Endothelial cell (in vitro differentiated cells): ENCODE measurements around the gene CCDC167. TPM values are rescaled to one million over a fixed set of nuclear protein-coding genes. Genes with fewer than 3 reads are reported as not detected.

ENCODE experiments used
- DNase-seq: peaks from one replicate; pipeline ENCODE4 v3.0.0; 2021; ENCODE audit warnings: low spot score
- H3K27ac Mint-ChIP-seq: one replicate; pipeline ENCODE4 v1.8.0; 2021; ENCODE audit warnings: mixed read lengths, inconsistent platforms; ENCODE audit not compliant: unreplicated experiment
- H3K27me3 Mint-ChIP-seq: one replicate; pipeline ENCODE4 v1.8.0; 2021; ENCODE audit warnings: mild to moderate bottlenecking, moderate library complexity, mixed read lengths, inconsistent platforms; ENCODE audit not compliant: unreplicated experiment
- H3K36me3 Mint-ChIP-seq: one replicate; pipeline ENCODE4 v1.8.0; 2021; ENCODE audit warnings: mild to moderate bottlenecking, low read depth, mixed read lengths, inconsistent platforms; ENCODE audit not compliant: unreplicated experiment
- H3K4me1 Mint-ChIP-seq: one replicate; pipeline ENCODE4 v1.8.0; 2021; ENCODE audit warnings: mild to moderate bottlenecking, mixed read lengths, inconsistent platforms; ENCODE audit not compliant: unreplicated experiment
- H3K4me3 Mint-ChIP-seq: one replicate; pipeline ENCODE4 v1.8.0; 2021; ENCODE audit warnings: mild to moderate bottlenecking, mixed read lengths, inconsistent platforms; ENCODE audit not compliant: unreplicated experiment
- H3K9me3 Mint-ChIP-seq: one replicate; pipeline ENCODE4 v1.8.0; 2021; ENCODE audit warnings: mixed read lengths, inconsistent platforms; ENCODE audit not compliant: unreplicated experiment
- total RNA-seq: library from RNA; stranded (reverse); fragmentation: NEBNext Ultra II Directional; extraction: Animal tissue kit (Norgen Biotek cat#: 25700); gene quantifications from one replicate; pipeline ENCODE4 v1.2.1, GENCODE V29; 2021; ENCODE audit not compliant: unreplicated experiment
- TF ChIP-seq, protein P1 (sequence below): fragments of 200-600 bp; sonication (generic); IDR thresholded peaks from one replicate; pipeline ENCODE4 v1.5.0; 2021; ENCODE audit warnings: antibody characterized with exemption; ENCODE audit not compliant: unreplicated experiment

The CCDC167 gene
- total RNA-seq, 1 donor from 2014 or later = 38.0 TPM

DNA sequence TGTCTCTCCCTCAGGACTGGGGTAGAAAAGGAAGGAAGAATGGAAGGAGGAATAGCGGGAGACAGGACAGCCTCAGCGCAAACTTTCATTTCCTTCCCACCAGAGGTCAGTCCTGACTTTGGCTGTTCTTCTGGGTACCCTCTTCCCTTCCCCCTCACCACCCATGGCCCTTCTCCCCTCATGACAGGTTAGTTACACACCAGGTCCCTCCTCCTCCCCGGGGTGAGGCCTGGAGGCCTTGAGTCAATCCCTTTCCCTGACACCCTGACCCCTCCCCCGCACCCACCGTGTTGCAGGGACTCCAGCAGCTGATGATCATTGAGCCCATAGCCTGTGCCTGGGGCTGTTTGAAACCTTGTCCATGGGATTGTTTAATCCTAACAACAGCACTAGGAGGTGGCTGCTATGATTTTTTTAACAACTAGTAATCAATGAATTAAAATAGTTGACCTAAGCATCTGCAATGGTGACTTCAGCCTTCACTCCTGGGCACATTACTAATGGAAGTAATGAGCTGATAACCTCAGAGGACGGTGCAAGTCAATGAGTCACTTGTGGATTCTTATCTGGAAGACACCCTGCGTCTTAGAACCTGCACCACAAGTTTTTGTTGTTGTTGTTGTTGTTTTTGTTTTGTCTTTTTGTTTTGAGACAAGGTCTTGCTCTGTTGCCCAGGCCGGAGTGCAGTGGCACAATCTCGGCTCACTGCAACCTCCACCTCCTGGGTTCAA is 46.6 kb upstream of the CCDC167 start:
- H3K4me1 Mint-ChIP-seq = peaks cover 20% of the 10 kb centered on the region
- no peaks in the 10 kb centered on the region for H3K9me3 Mint-ChIP-seq
- no peak for DNase-seq
- no peak overlapping the region for H3K4me3 Mint-ChIP-seq
- no peaks in the 10 kb centered on the region for H3K27me3 Mint-ChIP-seq
- TF ChIP-seq, protein P1, sequence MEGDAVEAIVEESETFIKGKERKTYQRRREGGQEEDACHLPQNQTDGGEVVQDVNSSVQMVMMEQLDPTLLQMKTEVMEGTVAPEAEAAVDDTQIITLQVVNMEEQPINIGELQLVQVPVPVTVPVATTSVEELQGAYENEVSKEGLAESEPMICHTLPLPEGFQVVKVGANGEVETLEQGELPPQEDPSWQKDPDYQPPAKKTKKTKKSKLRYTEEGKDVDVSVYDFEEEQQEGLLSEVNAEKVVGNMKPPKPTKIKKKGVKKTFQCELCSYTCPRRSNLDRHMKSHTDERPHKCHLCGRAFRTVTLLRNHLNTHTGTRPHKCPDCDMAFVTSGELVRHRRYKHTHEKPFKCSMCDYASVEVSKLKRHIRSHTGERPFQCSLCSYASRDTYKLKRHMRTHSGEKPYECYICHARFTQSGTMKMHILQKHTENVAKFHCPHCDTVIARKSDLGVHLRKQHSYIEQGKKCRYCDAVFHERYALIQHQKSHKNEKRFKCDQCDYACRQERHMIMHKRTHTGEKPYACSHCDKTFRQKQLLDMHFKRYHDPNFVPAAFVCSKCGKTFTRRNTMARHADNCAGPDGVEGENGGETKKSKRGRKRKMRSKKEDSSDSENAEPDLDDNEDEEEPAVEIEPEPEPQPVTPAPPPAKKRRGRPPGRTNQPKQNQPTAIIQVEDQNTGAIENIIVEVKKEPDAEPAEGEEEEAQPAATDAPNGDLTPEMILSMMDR = no peak
- no peak overlapping the region for H3K27ac Mint-ChIP-seq
- H3K36me3 Mint-ChIP-seq = no peaks in the 10 kb centered on the region

DNA sequence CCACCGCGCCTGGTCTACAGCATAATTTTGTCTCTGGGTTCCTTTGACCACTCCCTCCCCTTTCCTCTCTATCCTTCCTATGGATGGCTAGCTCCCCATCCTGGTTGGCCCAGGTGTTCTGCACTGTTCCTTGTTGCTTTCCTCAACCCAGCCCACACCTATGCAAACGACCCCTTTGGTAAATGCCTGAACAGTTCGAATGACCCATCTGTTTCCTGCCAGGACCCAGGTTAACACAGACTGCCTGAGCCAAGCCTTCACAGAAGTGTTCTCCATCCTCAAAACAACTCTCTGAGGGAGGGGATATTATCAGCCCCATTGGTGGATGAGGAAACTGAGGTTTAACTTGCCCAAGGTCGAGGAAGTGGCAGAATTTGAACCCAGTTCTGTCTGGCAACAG is 44.8 kb upstream of the CCDC167 start:
- no peak for DNase-seq
- Mint-ChIP-seq H3K9me3 (no peaks in the 10 kb centered on the region), H3K27me3 (no peaks in the 10 kb centered on the region), H3K4me1 (peaks cover 23% of the 10 kb centered on the region), H3K4me3 (no peak overlapping the region), H3K36me3 (peaks cover 5% of the 10 kb centered on the region), H3K27ac (no peak overlapping the region)
- TF ChIP-seq, protein P1 = no peak

DNA sequence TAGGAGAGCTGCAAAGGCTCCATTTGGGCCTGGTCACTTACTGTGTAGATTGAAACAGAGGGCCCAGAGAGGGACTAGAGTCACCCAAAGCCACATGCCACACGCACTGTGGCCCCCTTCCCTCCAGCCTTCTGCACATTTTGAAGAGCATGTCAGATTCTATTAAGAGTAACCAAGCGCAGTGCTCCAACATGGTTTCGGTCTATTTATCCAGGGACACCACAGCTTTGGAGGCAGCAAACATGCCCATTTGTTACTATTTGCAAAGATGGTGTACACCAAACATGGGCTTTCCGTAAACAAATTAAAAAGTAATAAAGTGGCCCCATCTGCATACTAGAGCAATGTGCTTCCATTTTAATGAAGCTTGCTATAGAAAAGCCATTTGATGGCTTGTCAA is 43.7 kb upstream of the CCDC167 start:
- Mint-ChIP-seq H3K9me3 (no peaks in the 10 kb centered on the region), H3K36me3 (peaks cover 5% of the 10 kb centered on the region), H3K27ac (no peak overlapping the region), H3K27me3 (no peaks in the 10 kb centered on the region), H3K4me1 (peaks cover 17% of the 10 kb centered on the region), H3K4me3 (no peak overlapping the region)
- TF ChIP-seq, protein P1 = no peak
- no peak for DNase-seq

DNA sequence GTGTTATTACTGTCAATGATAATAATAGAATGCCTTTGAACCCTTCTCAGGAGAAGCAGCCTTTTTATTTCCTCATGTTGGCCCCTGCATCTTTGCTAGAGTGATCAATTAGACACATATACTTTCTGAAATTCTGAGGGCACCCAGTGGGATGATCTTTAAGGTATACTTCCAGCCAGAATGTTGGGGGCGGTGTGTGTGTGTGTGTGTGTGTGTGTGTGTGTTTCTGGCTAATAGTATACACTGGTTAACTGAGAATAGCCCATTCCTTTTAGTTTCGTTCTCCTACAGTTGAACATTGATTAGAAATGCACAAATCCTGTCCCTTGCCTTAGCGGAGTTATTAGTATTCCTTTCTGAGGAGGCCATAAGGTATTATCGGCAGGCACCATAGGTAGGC is 41.7 kb upstream of the CCDC167 start:
- no peaks in the 10 kb centered on the region for H3K9me3 Mint-ChIP-seq
- H3K36me3 Mint-ChIP-seq = peaks cover 5% of the 10 kb centered on the region
- no peak overlapping the region for H3K4me3 Mint-ChIP-seq
- H3K27ac Mint-ChIP-seq = no peak overlapping the region
- TF ChIP-seq, protein P1 = no peak
- DNase-seq = no peak
- peaks cover 5% of the 10 kb centered on the region for H3K27me3 Mint-ChIP-seq
- H3K4me1 Mint-ChIP-seq = peaks cover 14% of the 10 kb centered on the region

DNA sequence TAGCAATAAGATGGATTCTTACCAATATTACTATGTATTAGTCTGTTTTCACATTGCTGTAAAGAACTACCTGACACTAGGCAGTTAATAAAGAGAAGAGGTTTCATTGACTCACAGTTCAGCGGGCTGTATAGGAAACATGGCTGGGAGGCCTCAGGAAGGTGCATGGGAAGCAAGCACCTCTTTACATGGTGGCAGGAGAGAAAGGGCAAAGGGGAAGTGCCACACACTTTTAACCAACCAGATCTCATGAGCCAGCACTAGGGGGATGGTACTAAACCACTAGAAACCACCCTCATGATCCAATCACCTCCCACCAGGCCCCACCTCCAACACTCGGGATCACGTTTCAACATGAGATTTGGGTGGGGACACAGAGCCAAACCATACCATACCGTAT is 40.7 kb upstream of the CCDC167 start:
- DNase-seq = no peak
- H3K27ac Mint-ChIP-seq = no peak overlapping the region
- TF ChIP-seq, protein P1 = no peak
- no peaks in the 10 kb centered on the region for H3K9me3 Mint-ChIP-seq
- H3K27me3 Mint-ChIP-seq = peaks cover 8% of the 10 kb centered on the region
- H3K4me1 Mint-ChIP-seq = peaks cover 16% of the 10 kb centered on the region
- H3K36me3 Mint-ChIP-seq = peaks cover 5% of the 10 kb centered on the region
- H3K4me3 Mint-ChIP-seq = no peak overlapping the region
